HCT116 (cell line): ENCODE measurements around the gene AMPD1. TPM values are rescaled to one million over a fixed set of nuclear protein-coding genes. Genes with fewer than 3 reads are reported as not detected.

Experiments
- ATAC-seq: fragments of 200-7000 bp; cut with Tn5 transposase; 2 replicates; pipeline ENCODE4 v1.9.1; 2020; ENCODE audit warnings: mild to moderate bottlenecking, moderate library complexity
- BruUV-seq: library from RNA; stranded (reverse); fragments of 400-500 nt; replicated peaks from 2 replicates; lab custom pipeline; 2021; lab: Mats Ljungman, UMichigan
- CTCF ChIA-PET: fragments of 300-600 bp; sonication (Branson Sonifier 250); formaldehyde crosslinking; loops from one replicate; lab custom pipeline; 2021; ENCODE audit warnings: antibody characterized with exemption; lab: Charles Lee
- POLR2A ChIA-PET: fragments of 300-600, 350-600 bp; sonication (Branson Sonifier 250); formaldehyde crosslinking; loops from one replicate; lab custom pipeline; 2021; ENCODE audit warnings: antibody characterized with exemption; lab: Charles Lee
- RAD21 ChIA-PET, 2 experiments: fragments of 300-600 bp; sonication (Branson Sonifier 250); formaldehyde crosslinking; loops; one replicate each; lab custom pipeline; 2023; ENCODE audit warnings: low total read pairs in 2 of 2; ENCODE audit not compliant: uncharacterized antibody in 2 of 2, unreplicated experiment in 2 of 2, low non-redundant PET in 1 of 2; lab: Charles Lee
- DNase-seq: peaks from one replicate; pipeline ENCODE4 v3.0.0-alpha.2; 2010; ENCODE audit warnings: low read depth, low spot score
- H2AFZ ChIP-seq: fragments of 200-600 bp; shearing (Covaris generic), sonication (generic); 2 replicates; pipeline ENCODE4 v1.6.1; 2017; ENCODE audit warnings: low read depth, mixed run types, mixed read lengths, antibody characterized with exemption, low read length; ENCODE audit not compliant: poor library complexity, severe bottlenecking
- H3K27ac ChIP-seq: 2 replicates; pipeline ENCODE4 v1.5.1; 2012; ENCODE audit warnings: low read depth, low read length
- H3K27me3 ChIP-seq: fragments of 200-600 bp; sonication (generic); 2 replicates; pipeline ENCODE4 v1.6.1; 2016; ENCODE audit warnings: mixed run types, low read length, mixed read lengths; ENCODE audit not compliant: insufficient read depth
- H3K36me3 ChIP-seq, 2 experiments: fragments of 200-500 bp in 1 of 2; fragments of 200-600 bp in 1 of 2; sonication (Bioruptor generic) in 1 of 2; sonication (generic) in 1 of 2; 2 replicates each; pipeline versions ENCODE4 v1.5.1 to v1.6.1; 2014 to 2016; ENCODE audit warnings: low read length in 2 of 2, inconsistent platforms in 1 of 2, mixed read lengths in 1 of 2, mixed run types in 1 of 2; ENCODE audit not compliant: insufficient read depth in 2 of 2, control insufficient read depth in 1 of 2
- H3K4me1 ChIP-seq, 2 experiments: fragments of 200-600 bp in 1 of 2; sonication (generic) in 1 of 2; 2 replicates each; pipeline versions ENCODE4 v1.5.1 to v1.6.1; 2012 to 2017; ENCODE audit warnings: low read length in 2 of 2, inconsistent platforms in 1 of 2, mild to moderate bottlenecking in 1 of 2, mixed read lengths in 1 of 2, mixed run types in 1 of 2, moderate library complexity in 1 of 2; ENCODE audit not compliant: insufficient read depth in 2 of 2, control insufficient read depth in 1 of 2
- H3K4me2 ChIP-seq: fragments of 200-600 bp; sonication (generic); 2 replicates; pipeline ENCODE4 v1.6.1; 2017; ENCODE audit warnings: mixed run types, low read length, mixed read lengths
- H3K4me3 ChIP-seq, 2 experiments: fragments of 200-600 bp in 1 of 2; sonication (generic) in 1 of 2; replicated peaks in 1 of 2; 2 replicates each; pipeline ENCODE4 v1.5.1; 2011 to 2016; ENCODE audit warnings: low read length in 2 of 2, control low read depth in 1 of 2, low read depth in 1 of 2, mild to moderate bottlenecking in 1 of 2, mixed read lengths in 1 of 2, mixed run types in 1 of 2
- H3K79me2 ChIP-seq: fragments of 200-600 bp; sonication (generic); 2 replicates; pipeline ENCODE4 v1.6.1; 2017; ENCODE audit warnings: mild to moderate bottlenecking, mixed run types, low read length, moderate library complexity, mixed read lengths; ENCODE audit not compliant: insufficient read depth
- H3K9ac ChIP-seq: fragments of 200-600 bp; sonication (generic); 2 replicates; pipeline ENCODE4 v1.6.1; 2016; ENCODE audit warnings: low read length, mixed read lengths
- H3K9me2 ChIP-seq: fragments of 200-600 bp; sonication (generic), shearing (Covaris generic); 2 replicates; pipeline ENCODE4 v1.6.1; 2017; ENCODE audit warnings: mixed run types, mild to moderate bottlenecking, moderate library complexity; ENCODE audit not compliant: insufficient read depth
- H3K9me3 ChIP-seq, 2 experiments: fragments of 200-500 bp in 1 of 2; fragments of 200-600 bp in 1 of 2; sonication (Bioruptor generic) in 1 of 2; sonication (generic) in 1 of 2; 2 replicates each; pipeline ENCODE4 v1.6.1; 2014 to 2017; ENCODE audit warnings: low read length in 2 of 2, mixed read lengths in 2 of 2, inconsistent platforms in 1 of 2, low read depth in 1 of 2, mild to moderate bottlenecking in 1 of 2, mixed run types in 1 of 2, moderate library complexity in 1 of 2; ENCODE audit not compliant: control insufficient read depth in 1 of 2, insufficient read depth in 1 of 2
- H4K20me1 ChIP-seq: fragments of 200-600 bp; sonication (generic), shearing (Covaris generic); 2 replicates; pipeline ENCODE4 v1.6.1; 2017; ENCODE audit warnings: mixed run types, mild to moderate bottlenecking, moderate library complexity; ENCODE audit not compliant: insufficient read depth
- CBX3 ChIP-seq: IDR thresholded peaks from 2 replicates; pipeline ENCODE4 v1.6.1; 2012; ENCODE audit warnings: low read depth
- CEBPB ChIP-seq: IDR thresholded peaks from 2 replicates; pipeline ENCODE4 v1.6.1; 2012; ENCODE audit warnings: low read depth
- CTCF ChIP-seq, 3 experiments: fragments of 200-600 bp in 1 of 3; sonication (generic) in 1 of 3; IDR thresholded peaks in 2 of 3; conservative IDR thresholded peaks in 1 of 3; 2 replicates each; pipeline ENCODE4 v1.5.1; 2012 to 2017; ENCODE audit warnings: low read depth in 2 of 3, low read length in 2 of 3, antibody characterized with exemption in 1 of 3, borderline replicate concordance in 1 of 3, control low read depth in 1 of 3, mild to moderate bottlenecking in 1 of 3, mixed read lengths in 1 of 3, mixed run types in 1 of 3, moderate library complexity in 1 of 3; ENCODE audit not compliant: insufficient read depth in 1 of 3
- ELF1 ChIP-seq: IDR thresholded peaks from 2 replicates; pipeline ENCODE4 v1.6.1; 2012; ENCODE audit warnings: low read depth, borderline replicate concordance
- FOSL1 ChIP-seq: IDR thresholded peaks from 2 replicates; pipeline ENCODE4 v1.6.1; 2012; ENCODE audit warnings: low read depth
- JUND ChIP-seq: IDR thresholded peaks from 2 replicates; pipeline ENCODE4 v1.6.1; 2012
- MAX ChIP-seq: IDR thresholded peaks from 2 replicates; pipeline ENCODE4 v1.6.1; 2012
- POLR2A ChIP-seq: IDR thresholded peaks from 2 replicates; pipeline ENCODE4 v1.7.0; 2011; ENCODE audit warnings: borderline replicate concordance; ENCODE audit not compliant: insufficient read depth, insufficient read length; ENCODE audit errors: extremely low read depth
- POLR2AphosphoS5 ChIP-seq: IDR thresholded peaks from 2 replicates; pipeline ENCODE4 v1.6.1; 2011; ENCODE audit warnings: mild to moderate bottlenecking, low read depth, low read length, moderate library complexity
- SP1 ChIP-seq: IDR thresholded peaks from 2 replicates; pipeline ENCODE4 v1.6.1; 2012; ENCODE audit warnings: low read depth
- TCF7L2 ChIP-seq: IDR thresholded peaks from 2 replicates; pipeline ENCODE4 v1.7.0; 2011; ENCODE audit warnings: borderline replicate concordance, inconsistent platforms; ENCODE audit not compliant: insufficient read depth, insufficient read length; ENCODE audit errors: extremely low read depth
- YY1 ChIP-seq: IDR thresholded peaks from 2 replicates; pipeline ENCODE4 v1.6.1; 2011; ENCODE audit warnings: low read length, low read depth, moderate library complexity, mild to moderate bottlenecking; ENCODE audit not compliant: insufficient replicate concordance; ENCODE audit errors: extremely low read depth
- ZBTB33 ChIP-seq: IDR thresholded peaks from 2 replicates; pipeline ENCODE4 v1.6.1; 2011; ENCODE audit warnings: mild to moderate bottlenecking, low read length, moderate library complexity; ENCODE audit not compliant: insufficient replicate concordance; ENCODE audit errors: extremely low read depth
- intact Hi-C: fragments of 100-400 bp; cut with micrococcal nuclease; formaldehyde crosslinking; loops from 2 replicates; pipeline ENCODE4 v1.10.0; 2022
- total RNA-seq: library from RNA; stranded (reverse); gene quantifications from one replicate; pipeline ENCODE4 v1.2.1, GENCODE V29; 2021; ENCODE audit not compliant: unreplicated experiment

AMPD1 gene
- total RNA-seq, 1 experiment from 2014 or later, result not detected

GRCh38 chr1:114694540-114695310, 621 bp downstream of the AMPD1 start:
- H3K9me2 ChIP-seq, result no peaks in the 10 kb centered on the region
- RAD21 ChIA-PET, result no interaction called here
- no peaks in the 10 kb centered on the region for H3K79me2 ChIP-seq
- no peak for DNase-seq
- intact Hi-C loops, result no loop called here
- TF ChIP-seq POLR2A, result no peak
- no peak for TF ChIP-seq MAX
- no peak for TF ChIP-seq TCF7L2
- no peak for TF ChIP-seq FOSL1
- no peak for TF ChIP-seq CEBPB
- no peak for TF ChIP-seq ZBTB33
- TF ChIP-seq CBX3, result no peak
- no peak for TF ChIP-seq ELF1
- TF ChIP-seq CTCF (IDR thresholded peaks at IDR 0.05 in 2 of 3, conservative IDR thresholded peaks at IDR 0.05 in 1 of 3; ENCODE audit: borderline replicate concordance in 1 of 3, insufficient read depth in 1 of 3, low read depth in 2 of 3, low read length in 2 of 3), result no peak
- TF ChIP-seq YY1, result no peak
- no peak for TF ChIP-seq JUND
- TF ChIP-seq SP1, result no peak
- no peak for TF ChIP-seq POLR2AphosphoS5
- H3K4me1 ChIP-seq, result no peaks in the 10 kb centered on the region
- no peak overlapping the region for H3K4me3 ChIP-seq
- H3K4me2 ChIP-seq, result no peak overlapping the region
- no peak for ATAC-seq
- POLR2A ChIA-PET, result no interaction called here
- H3K36me3 ChIP-seq, result no peaks in the 10 kb centered on the region
- CTCF ChIA-PET, result no interaction called here
- no peaks in the 10 kb centered on the region for H3K27me3 ChIP-seq
- no peak overlapping the region for H3K9ac ChIP-seq
- BruUV-seq, result no TSS peak
- H2AFZ ChIP-seq, result no peak overlapping the region
- H3K9me3 ChIP-seq, result no peaks in the 10 kb centered on the region
- H3K27ac ChIP-seq, result no peak overlapping the region
- no peaks in the 10 kb centered on the region for H4K20me1 ChIP-seq
